Measurements from ENCODE around the gene FADD.

DNA sequence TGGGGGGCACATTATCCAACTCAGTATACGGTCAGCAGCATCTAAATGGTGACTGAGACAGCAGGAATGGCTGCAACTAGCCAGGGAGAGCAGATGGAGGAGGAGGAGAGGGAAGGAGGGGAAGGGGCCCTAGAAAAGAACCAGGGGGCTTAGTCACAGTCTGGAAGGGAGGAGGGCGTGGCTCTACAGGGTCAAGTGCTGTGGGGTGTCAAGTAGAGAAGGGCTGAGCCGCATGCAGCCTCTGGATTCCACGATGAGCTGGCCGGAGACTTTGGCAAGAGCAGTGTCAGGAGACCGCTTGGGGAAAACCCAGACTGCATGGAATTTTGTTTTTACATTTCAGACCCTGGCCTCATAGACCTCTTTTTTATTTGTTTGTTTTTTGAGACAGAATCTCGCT lies 41.6 kb downstream of the FADD start:
- TF ChIP-seq, protein P1, sequence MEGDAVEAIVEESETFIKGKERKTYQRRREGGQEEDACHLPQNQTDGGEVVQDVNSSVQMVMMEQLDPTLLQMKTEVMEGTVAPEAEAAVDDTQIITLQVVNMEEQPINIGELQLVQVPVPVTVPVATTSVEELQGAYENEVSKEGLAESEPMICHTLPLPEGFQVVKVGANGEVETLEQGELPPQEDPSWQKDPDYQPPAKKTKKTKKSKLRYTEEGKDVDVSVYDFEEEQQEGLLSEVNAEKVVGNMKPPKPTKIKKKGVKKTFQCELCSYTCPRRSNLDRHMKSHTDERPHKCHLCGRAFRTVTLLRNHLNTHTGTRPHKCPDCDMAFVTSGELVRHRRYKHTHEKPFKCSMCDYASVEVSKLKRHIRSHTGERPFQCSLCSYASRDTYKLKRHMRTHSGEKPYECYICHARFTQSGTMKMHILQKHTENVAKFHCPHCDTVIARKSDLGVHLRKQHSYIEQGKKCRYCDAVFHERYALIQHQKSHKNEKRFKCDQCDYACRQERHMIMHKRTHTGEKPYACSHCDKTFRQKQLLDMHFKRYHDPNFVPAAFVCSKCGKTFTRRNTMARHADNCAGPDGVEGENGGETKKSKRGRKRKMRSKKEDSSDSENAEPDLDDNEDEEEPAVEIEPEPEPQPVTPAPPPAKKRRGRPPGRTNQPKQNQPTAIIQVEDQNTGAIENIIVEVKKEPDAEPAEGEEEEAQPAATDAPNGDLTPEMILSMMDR (IDR thresholded peaks at IDR 0.05; ENCODE audit: insufficient read depth, low read depth, low read length): no peak
- TF ChIP-seq EZH2 (IDR thresholded peaks at IDR 0.05; ENCODE audit: insufficient read depth, low read length): no peak

Data from astrocyte (in vitro differentiated cells and primary cell).